Naive thymus-derived CD4-positive, alpha-beta T cell (primary cell): ENCODE data around the gene SCYGR1. TPM values are rescaled to one million over a fixed set of nuclear protein-coding genes. Genes with fewer than 3 reads are reported as not detected.
A peak's percentile ranks its signal among the peaks of the same experiment; 100 is the strongest.

Experiments
- ATAC-seq: fragments of 150-1000 bp; cut with Tn5 transposase; 2 replicates; pipeline ENCODE4 v1.10.0; 2021; ENCODE audit warnings: mild to moderate bottlenecking, moderate library complexity
- CTCF ChIA-PET: fragments of 350-600 bp; sonication (Branson Sonifier 250); formaldehyde crosslinking; loops from one replicate; lab custom pipeline; 2021; ENCODE audit warnings: antibody characterized with exemption; lab: Charles Lee
- POLR2A ChIA-PET: fragments of 350-600 bp; sonication (Branson Sonifier 250); formaldehyde crosslinking; loops from one replicate; lab custom pipeline; 2021; ENCODE audit warnings: antibody characterized with exemption, inconsistent platforms; lab: Charles Lee
- DNase-seq, 9 donors: peaks; one replicate each; pipeline versions ENCODE4 v3.0.0 to v3.0.0-alpha.2; 2020 to 2022; ENCODE audit warnings: mixed read lengths in 1 of 9
- H3K27ac ChIP-seq: one replicate; pipeline ENCODE4 v1.7.0; 2013; ENCODE audit warnings: mild to moderate bottlenecking, low read depth, low read length, moderate library complexity
- H3K27me3 ChIP-seq, 2 donors: one replicate each; pipeline ENCODE4 v1.7.0; 2013; ENCODE audit warnings: low read length in 2 of 2, mild to moderate bottlenecking in 2 of 2, moderate library complexity in 2 of 2; ENCODE audit not compliant: control insufficient read depth in 2 of 2, insufficient read depth in 2 of 2
- H3K36me3 ChIP-seq, 3 experiments: 1 replicate in 2 of 3; 2 replicates in 1 of 3; pipeline ENCODE4 v1.7.0; 2013; ENCODE audit warnings: low read length in 3 of 3, mild to moderate bottlenecking in 3 of 3, moderate library complexity in 1 of 3; ENCODE audit not compliant: insufficient read depth in 3 of 3, control insufficient read depth in 2 of 3
- H3K4me1 ChIP-seq, 2 donors: one replicate each; pipeline ENCODE4 v1.7.0; 2013; ENCODE audit warnings: low read length in 2 of 2, mild to moderate bottlenecking in 2 of 2, moderate library complexity in 1 of 2; ENCODE audit not compliant: control insufficient read depth in 2 of 2, insufficient read depth in 2 of 2
- H3K4me3 ChIP-seq: 2 replicates; pipeline ENCODE4 v1.7.0; 2013; ENCODE audit warnings: mild to moderate bottlenecking, low read length
- H3K9me3 ChIP-seq, 3 experiments: 1 replicate in 2 of 3; 2 replicates in 1 of 3; pipeline ENCODE4 v1.7.0; 2013; ENCODE audit warnings: low read length in 3 of 3; ENCODE audit not compliant: control insufficient read depth in 2 of 3
- H3K27ac Mint-ChIP-seq, 9 donors: one replicate each; pipeline ENCODE4 v1.8.0; 2020 to 2022; ENCODE audit warnings: mixed read lengths in 9 of 9, mild to moderate bottlenecking in 8 of 9, moderate library complexity in 5 of 9, inconsistent platforms in 2 of 9
- H3K27me3 Mint-ChIP-seq, 5 donors: one replicate each; pipeline ENCODE4 v1.8.0; 2021 to 2022; ENCODE audit warnings: mixed read lengths in 5 of 5, mild to moderate bottlenecking in 1 of 5
- H3K36me3 Mint-ChIP-seq, 5 donors: one replicate each; pipeline ENCODE4 v1.8.0; 2020 to 2022; ENCODE audit warnings: mixed read lengths in 5 of 5, mild to moderate bottlenecking in 3 of 5, inconsistent platforms in 1 of 5
- H3K4me1 Mint-ChIP-seq, 7 donors: one replicate each; pipeline ENCODE4 v1.8.0; 2020 to 2022; ENCODE audit warnings: mixed read lengths in 7 of 7, mild to moderate bottlenecking in 3 of 7, inconsistent platforms in 1 of 7
- H3K4me3 Mint-ChIP-seq, 10 donors: one replicate each; pipeline ENCODE4 v1.8.0; 2020 to 2022; ENCODE audit warnings: mild to moderate bottlenecking in 10 of 10, mixed read lengths in 10 of 10, moderate library complexity in 6 of 10, inconsistent platforms in 2 of 10
- H3K9me3 Mint-ChIP-seq, 11 donors: one replicate each; pipeline ENCODE4 v1.8.0; 2020 to 2022; ENCODE audit warnings: mixed read lengths in 11 of 11, mild to moderate bottlenecking in 4 of 11, inconsistent platforms in 1 of 11, moderate library complexity in 1 of 11
- intact Hi-C, 2 donors: fragments of 100-400 bp; cut with micrococcal nuclease; formaldehyde crosslinking; loops; one replicate each; pipeline ENCODE4 v1.15.1; 2023
- polyA plus RNA-seq, 2 donors: library from polyadenylated mRNA; unstranded; fragments of 300-500 nt; fragmentation: Illumina TruSeq; gene quantifications; one replicate each; pipeline ENCODE4 v1.2.3, GENCODE V29; 2021
- total RNA-seq, 6 experiments: library from RNA in 5 of 6; stranded (reverse) in 5 of 6; gene quantifications; 1 replicate in 5 of 6; 2 replicates in 1 of 6; pipeline ENCODE4 v1.2.3 and lab custom pipeline; 2021 to 2026

The SCYGR1 gene
- total and polyA plus RNA-seq, 7 experiments from 2014 or later = not detected

DNA sequence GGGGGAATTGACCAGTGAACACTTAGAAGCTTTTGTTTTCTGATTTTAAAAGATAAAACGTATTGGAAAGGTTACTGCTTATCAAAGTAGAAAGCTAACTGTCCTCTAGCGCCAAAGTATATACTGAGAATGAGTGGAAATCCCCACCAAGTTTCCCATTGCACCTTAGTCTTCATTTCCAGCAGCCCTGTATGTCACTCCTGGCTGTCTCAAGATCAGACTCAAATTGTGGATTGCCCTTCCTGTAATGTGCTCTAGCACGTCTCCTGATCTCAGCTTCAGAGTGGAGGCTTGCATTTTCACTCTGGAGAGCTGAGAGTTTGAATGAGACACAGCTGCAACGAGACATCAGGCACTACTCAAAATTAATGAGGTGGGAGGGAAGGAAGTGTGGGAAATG lies 36.1 kb downstream of the SCYGR1 start:
- no peak overlapping the region for H3K27ac ChIP-seq
- H3K27me3 ChIP-seq = no peaks in the 10 kb centered on the region
- POLR2A ChIA-PET = no interaction called here
- H3K4me3 ChIP-seq = no peak overlapping the region
- H3K9me3 ChIP-seq = no peaks in the 10 kb centered on the region
- Mint-ChIP-seq H3K36me3 (peaks cover 4 to 40% (median 6%) of the 10 kb centered on the region in 5 donors), H3K4me1 (peaks cover 0 to 5% (median 0%) of the 10 kb centered on the region in 7 donors), H3K27me3 (no peaks in the 10 kb centered on the region), H3K9me3 (peaks cover 0 to 2% (median 0%) of the 10 kb centered on the region in 11 donors), H3K4me3 (no peak overlapping the region), H3K27ac (peak overlapping the region in 5 of 9 donors; percentile 1 to 59 (median 32))
- intact Hi-C loops = no loop called here
- ATAC-seq (no peak), DNase-seq (no peak)
- peaks cover 0 to 19% (median 9%) of the 10 kb centered on the region in 3 experiments for H3K36me3 ChIP-seq
- CTCF ChIA-PET = no interaction called here
- H3K4me1 ChIP-seq = no peaks in the 10 kb centered on the region

- POLR2A ChIA-PET = no interaction called here
- Mint-ChIP-seq H3K9me3 (peaks cover 0 to 2% (median 0%) of the 10 kb centered on the region in 11 donors), H3K27ac (no peak overlapping the region), H3K36me3 (peaks cover 0 to 44% (median 6%) of the 10 kb centered on the region in 5 donors), H3K27me3 (no peaks in the 10 kb centered on the region), H3K4me1 (peaks cover 0 to 5% (median 0%) of the 10 kb centered on the region in 7 donors), H3K4me3 (no peak overlapping the region)
- H3K9me3 ChIP-seq = no peaks in the 10 kb centered on the region
- intact Hi-C loops = no loop called here
- H3K27ac ChIP-seq = no peak overlapping the region
- H3K27me3 ChIP-seq = no peaks in the 10 kb centered on the region
- no peak for DNase-seq
- H3K36me3 ChIP-seq = peaks cover 0 to 6% (median 4%) of the 10 kb centered on the region in 3 experiments
- CTCF ChIA-PET = no interaction called here
- H3K4me3 ChIP-seq = no peak overlapping the region
- no peaks in the 10 kb centered on the region for H3K4me1 ChIP-seq
- ATAC-seq = no peak
Measured at GRCh38 chr2:227349989-227350612, 37.6 kb downstream of the SCYGR1 start.

DNA sequence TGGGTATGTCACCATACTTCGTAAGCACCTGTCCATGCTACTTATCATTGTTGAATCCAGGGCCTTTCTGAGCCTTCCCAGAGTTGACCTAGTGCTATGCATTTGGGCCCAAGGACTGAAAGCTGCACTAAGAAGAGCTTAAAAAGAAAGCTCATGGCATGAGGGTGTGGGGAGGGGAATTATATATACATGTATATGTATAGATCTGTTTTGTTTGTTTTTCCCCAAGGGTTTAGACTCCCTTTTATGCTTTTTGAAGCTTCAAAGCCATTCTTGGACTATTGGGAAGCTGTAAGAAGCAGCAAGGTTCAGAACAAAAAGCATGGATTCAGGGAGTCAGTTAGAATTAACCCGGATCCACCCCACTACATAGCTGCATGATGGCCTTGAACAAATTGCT lies 39.4 kb downstream of the SCYGR1 start:
- Histone ChIP-seq H3K36me3 (peaks cover under 1 to 6% (median 4%) of the 10 kb centered on the region in 3 experiments), H3K27me3 (no peaks in the 10 kb centered on the region), H3K4me1 (no peaks in the 10 kb centered on the region), H3K9me3 (no peaks in the 10 kb centered on the region), H3K4me3 (no peak overlapping the region), H3K27ac (no peak overlapping the region)
- Mint-ChIP-seq H3K27me3 (no peaks in the 10 kb centered on the region), H3K9me3 (peaks cover 0 to 2% (median 0%) of the 10 kb centered on the region in 11 donors), H3K27ac (no peak overlapping the region), H3K4me3 (no peak overlapping the region), H3K36me3 (peaks cover 0 to 41% (median 6%) of the 10 kb centered on the region in 5 donors), H3K4me1 (peaks cover 0 to 5% (median 0%) of the 10 kb centered on the region in 7 donors)
- intact Hi-C loops = no loop called here
- ATAC-seq = no peak
- ChIA-PET CTCF (no interaction called here), POLR2A (no interaction called here)
- no peak for DNase-seq

DNA sequence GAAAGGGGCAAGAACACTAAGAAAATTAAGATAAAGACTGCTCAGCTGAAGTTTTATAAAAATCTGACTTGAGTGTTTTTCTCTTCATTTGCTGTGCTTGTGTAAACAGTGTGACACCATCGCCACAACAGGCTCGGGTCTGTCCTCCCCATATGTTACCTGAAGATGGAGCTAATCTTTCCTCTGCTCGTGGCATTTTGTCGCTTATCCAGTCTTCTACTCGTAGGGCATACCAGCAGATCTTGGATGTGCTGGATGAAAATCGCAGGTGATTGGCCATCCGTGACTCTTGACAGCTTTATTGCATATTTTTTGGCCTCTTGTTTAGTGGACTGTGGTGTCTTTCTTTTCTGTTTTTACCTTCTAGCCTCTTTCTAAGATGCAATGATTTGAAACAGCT lies 40.6 kb downstream of the SCYGR1 start:
- CTCF ChIA-PET = interaction anchor here (1.1 kb wide), 1 partner anchor 8 kb away, joined by 3 read pairs; no protein-coding TSS in a partner anchor

GRCh38 chr2:227344231-227344630 lies 43.5 kb downstream of the SCYGR1 start:
- Histone ChIP-seq H3K36me3 (peaks cover 6 to 13% (median 7%) of the 10 kb centered on the region in 3 experiments), H3K27ac (no peak overlapping the region), H3K9me3 (no peaks in the 10 kb centered on the region), H3K4me1 (no peaks in the 10 kb centered on the region), H3K4me3 (no peak overlapping the region), H3K27me3 (no peaks in the 10 kb centered on the region)
- no peaks in the 10 kb centered on the region for H3K9me3 Mint-ChIP-seq
- intact Hi-C loops = no loop called here
- H3K27ac Mint-ChIP-seq = peak overlapping the region in 1 of 9 donors; percentile 31
- H3K27me3 Mint-ChIP-seq = no peaks in the 10 kb centered on the region
- no peak overlapping the region for H3K4me3 Mint-ChIP-seq
- ChIA-PET POLR2A (interaction anchor here (0.7 kb wide), 1 partner anchor 14 kb away, joined by 3 read pairs; no protein-coding TSS in a partner anchor), CTCF (no interaction called here)
- peaks cover 0 to 46% (median 14%) of the 10 kb centered on the region in 5 donors for H3K36me3 Mint-ChIP-seq
- DNase-seq (no peak), ATAC-seq (no peak)
- H3K4me1 Mint-ChIP-seq = peaks cover 0 to 3% (median 0%) of the 10 kb centered on the region in 7 donors

More for the DNA sequence above, 40.6 kb downstream of the SCYGR1 start:
- ATAC-seq (no peak), DNase-seq (no peak)
- Mint-ChIP-seq H3K27me3 (no peaks in the 10 kb centered on the region), H3K27ac (peak overlapping the region in 1 of 9 donors; percentile 25), H3K4me3 (no peak overlapping the region), H3K36me3 (peaks cover 0 to 40% (median 11%) of the 10 kb centered on the region in 5 donors), H3K9me3 (no peaks in the 10 kb centered on the region), H3K4me1 (peaks cover 0 to 5% (median 0%) of the 10 kb centered on the region in 7 donors)
- Histone ChIP-seq H3K4me1 (no peaks in the 10 kb centered on the region), H3K4me3 (no peak overlapping the region), H3K27ac (no peak overlapping the region), H3K27me3 (no peaks in the 10 kb centered on the region), H3K9me3 (no peaks in the 10 kb centered on the region), H3K36me3 (peaks cover 4 to 6% (median 6%) of the 10 kb centered on the region in 3 experiments)
- POLR2A ChIA-PET = no interaction called here
- intact Hi-C loops = no loop called here

DNA sequence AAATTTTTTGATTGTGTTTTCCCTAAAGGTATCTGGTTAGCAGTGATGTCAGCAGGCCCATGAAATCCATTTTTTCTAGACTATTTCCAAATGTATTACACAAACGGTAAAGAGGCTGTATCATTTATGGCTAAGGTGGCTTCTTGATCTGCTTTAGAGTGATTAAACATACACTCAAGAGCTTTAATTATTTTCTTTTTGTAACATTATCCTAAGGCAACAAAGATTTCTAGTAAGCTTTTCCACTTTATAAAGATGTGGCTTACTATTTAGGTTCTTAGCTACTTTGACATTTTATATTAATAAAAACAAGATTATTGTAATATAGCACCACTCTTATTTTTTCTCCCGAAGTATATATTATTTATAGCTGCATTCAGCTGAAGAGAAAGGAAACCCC lies 46.2 kb downstream of the SCYGR1 start:
- CTCF ChIA-PET = no interaction called here
- peaks cover 0 to 41% (median 16%) of the 10 kb centered on the region in 5 donors for H3K36me3 Mint-ChIP-seq

More for the DNA sequence above, 46.2 kb downstream of the SCYGR1 start:
- Histone ChIP-seq H3K27ac (no peak overlapping the region), H3K36me3 (peaks cover 3 to 12% (median 6%) of the 10 kb centered on the region in 3 experiments), H3K9me3 (no peaks in the 10 kb centered on the region), H3K27me3 (no peaks in the 10 kb centered on the region), H3K4me3 (no peak overlapping the region), H3K4me1 (no peaks in the 10 kb centered on the region)
- POLR2A ChIA-PET = no interaction called here
- no peak overlapping the region for H3K4me3 Mint-ChIP-seq
- H3K4me1 Mint-ChIP-seq = peaks cover 0 to 4% (median 0%) of the 10 kb centered on the region in 7 donors
- intact Hi-C loops = no loop called here
- ATAC-seq (no peak), DNase-seq (no peak)
- no peaks in the 10 kb centered on the region for H3K27me3 Mint-ChIP-seq
- no peaks in the 10 kb centered on the region for H3K9me3 Mint-ChIP-seq
- H3K27ac Mint-ChIP-seq = no peak overlapping the region
